ENCODE results near the gene COLGALT1. TPM values are rescaled to one million over a fixed set of nuclear protein-coding genes. Genes with fewer than 3 reads are reported as not detected.
"Not testable (repeated sequence)": the region's sequence is repeated elsewhere in the genome, so short reads cannot be mapped to it uniquely, and the experiment has no call there.

Gene COLGALT1
- total and polyA plus RNA-seq, 2 donors, result 22.3 to 69.5 TPM

DNA sequence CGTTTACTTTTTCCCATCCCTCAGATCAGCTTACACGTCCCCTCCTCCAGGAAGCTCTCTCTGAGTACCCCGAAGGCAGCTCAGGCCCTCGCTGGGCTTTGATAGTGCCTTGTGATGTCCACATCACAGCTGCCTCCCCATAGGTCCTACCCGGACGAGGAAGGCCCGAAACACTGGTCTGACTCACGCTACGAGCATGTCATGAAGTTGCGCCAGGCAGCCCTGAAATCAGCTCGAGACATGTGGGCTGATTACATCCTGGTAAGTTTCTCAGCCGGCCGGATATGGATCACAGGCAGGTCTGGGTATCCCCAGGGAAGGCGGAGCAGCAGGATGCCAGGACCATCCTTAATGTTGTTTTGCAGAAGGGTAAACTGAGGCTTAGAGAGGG is 4.8 kb downstream of the COLGALT1 start:
- Histone ChIP-seq H3K4me1 (ENCODE audit: control insufficient read depth in 2 of 2, insufficient read depth in 2 of 2, low read length in 2 of 2) (peaks cover 3 to 10% of the 10 kb centered on the region in 2 donors), H3K9me3 (ENCODE audit: control insufficient read depth in 2 of 2, insufficient read depth in 1 of 2, low read length in 1 of 2) (no peaks in the 10 kb centered on the region), H3K27ac (ENCODE audit: low read depth in 1 of 2, low read length in 1 of 2) (no peak overlapping the region), H3K27me3 (ENCODE audit: control insufficient read depth in 2 of 2, insufficient read depth in 1 of 2, low read length in 1 of 2) (no peaks in the 10 kb centered on the region), H3K36me3 (ENCODE audit: control insufficient read depth in 2 of 2, insufficient read depth in 2 of 2, low read length in 1 of 2) (peaks cover 34 to 47% of the 10 kb centered on the region in 2 donors), H3K4me3 (ENCODE audit: low read length in 2 of 2) (no peak overlapping the region)
- no peak for DNase-seq (ENCODE audit: low read depth in 6 of 9, low spot score in 9 of 9)
- WGBS, result 95% methylated on average over 14 of the region's 14 CpGs

DNA sequence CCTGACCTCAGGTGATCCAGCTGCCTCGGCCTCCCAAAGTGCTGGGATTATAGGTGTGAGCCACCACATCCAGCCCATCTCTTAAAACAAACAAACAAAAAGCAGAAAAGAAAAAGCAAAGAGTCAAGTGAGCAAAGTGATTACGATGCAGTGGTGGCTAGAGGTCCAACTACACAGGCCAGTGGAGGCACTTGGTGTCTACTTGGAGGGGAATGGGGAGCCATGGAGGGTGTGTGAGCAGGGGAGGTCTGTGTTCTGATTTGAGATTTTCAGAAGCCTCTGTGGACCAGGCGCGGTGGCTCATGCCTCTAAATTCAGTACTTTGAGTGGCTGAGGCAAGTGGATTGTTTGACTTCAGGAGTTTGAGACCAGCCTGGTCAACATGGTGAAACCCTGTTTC is 6.6 kb downstream of the COLGALT1 start:
- no peaks in the 10 kb centered on the region for H3K4me1 ChIP-seq (ENCODE audit: control insufficient read depth in 2 of 2, insufficient read depth in 2 of 2, low read length in 2 of 2)
- H3K27ac ChIP-seq (ENCODE audit: low read depth in 1 of 2, low read length in 1 of 2), result no peak overlapping the region
- H3K9me3 ChIP-seq (ENCODE audit: control insufficient read depth in 2 of 2, insufficient read depth in 1 of 2, low read length in 1 of 2), result no peaks in the 10 kb centered on the region
- no peak overlapping the region for H3K4me3 ChIP-seq (ENCODE audit: low read length in 2 of 2)
- 98% methylated on average over 4 of the region's 4 CpGs for WGBS
- no peak for DNase-seq (ENCODE audit: low read depth in 6 of 9, low spot score in 9 of 9)
- peaks cover 43 to 65% of the 10 kb centered on the region in 2 donors for H3K36me3 ChIP-seq (ENCODE audit: control insufficient read depth in 2 of 2, insufficient read depth in 2 of 2, low read length in 1 of 2)
- no peaks in the 10 kb centered on the region for H3K27me3 ChIP-seq (ENCODE audit: control insufficient read depth in 2 of 2, insufficient read depth in 1 of 2, low read length in 1 of 2)

DNA sequence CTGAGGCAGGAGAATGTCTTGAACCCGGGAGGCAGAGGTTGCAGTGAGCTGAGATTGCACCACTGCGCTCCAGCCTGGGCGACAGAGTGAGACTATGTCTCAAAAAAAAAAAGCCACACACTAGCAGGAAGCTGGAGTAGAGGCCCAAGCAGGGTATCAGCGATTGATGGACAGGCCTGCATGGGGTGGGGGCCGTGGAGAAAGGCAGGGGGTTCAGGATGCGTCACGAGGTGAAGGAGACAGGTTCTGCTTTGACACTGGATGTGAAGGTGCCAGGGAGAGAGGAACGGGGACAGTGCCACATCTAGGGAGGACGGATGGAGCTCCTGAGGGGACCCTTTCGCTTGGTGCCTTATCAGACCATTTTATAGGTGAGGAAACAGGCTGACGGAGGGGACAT is 7.1 kb downstream of the COLGALT1 start:
- DNase-seq (ENCODE audit: low read depth in 6 of 9, low spot score in 9 of 9), result no peak
- H3K27me3 ChIP-seq (ENCODE audit: control insufficient read depth in 2 of 2, insufficient read depth in 1 of 2, low read length in 1 of 2), result no peaks in the 10 kb centered on the region
- H3K4me1 ChIP-seq (ENCODE audit: control insufficient read depth in 2 of 2, insufficient read depth in 2 of 2, low read length in 2 of 2), result no peaks in the 10 kb centered on the region
- H3K4me3 ChIP-seq (ENCODE audit: low read length in 2 of 2), result no peak overlapping the region
- 86% methylated on average over 11 of the region's 11 CpGs for WGBS
- H3K36me3 ChIP-seq (ENCODE audit: control insufficient read depth in 2 of 2, insufficient read depth in 2 of 2, low read length in 1 of 2), result peaks cover 45 to 66% of the 10 kb centered on the region in 2 donors
- H3K9me3 ChIP-seq (ENCODE audit: control insufficient read depth in 2 of 2, insufficient read depth in 1 of 2, low read length in 1 of 2), result no peaks in the 10 kb centered on the region
- H3K27ac ChIP-seq (ENCODE audit: low read depth in 1 of 2, low read length in 1 of 2), result no peak overlapping the region

DNA sequence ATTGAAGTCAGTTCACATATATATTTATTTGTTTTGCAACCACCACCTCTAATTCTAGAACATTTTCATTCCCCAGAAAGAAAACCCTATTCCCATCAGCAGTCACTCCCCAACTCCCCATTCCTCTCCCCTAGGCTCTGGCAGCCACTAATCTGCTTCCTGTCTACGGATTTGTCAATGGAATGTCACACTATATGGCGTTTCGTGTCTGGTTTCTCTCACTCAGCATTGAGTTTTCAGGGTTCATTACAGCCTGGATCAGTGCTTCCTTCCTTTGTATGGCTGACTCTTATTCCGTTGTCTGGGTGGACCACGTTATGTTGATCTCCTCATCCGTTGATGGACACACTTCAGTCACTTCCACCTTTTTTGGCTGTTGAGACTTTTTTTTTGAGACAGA is 9.3 kb downstream of the COLGALT1 start:
- Histone ChIP-seq H3K36me3 (ENCODE audit: control insufficient read depth in 2 of 2, insufficient read depth in 2 of 2, low read length in 1 of 2) (peaks cover 48 to 71% of the 10 kb centered on the region in 2 donors), H3K27ac (ENCODE audit: low read depth in 1 of 2, low read length in 1 of 2) (no peak overlapping the region)

DNA sequence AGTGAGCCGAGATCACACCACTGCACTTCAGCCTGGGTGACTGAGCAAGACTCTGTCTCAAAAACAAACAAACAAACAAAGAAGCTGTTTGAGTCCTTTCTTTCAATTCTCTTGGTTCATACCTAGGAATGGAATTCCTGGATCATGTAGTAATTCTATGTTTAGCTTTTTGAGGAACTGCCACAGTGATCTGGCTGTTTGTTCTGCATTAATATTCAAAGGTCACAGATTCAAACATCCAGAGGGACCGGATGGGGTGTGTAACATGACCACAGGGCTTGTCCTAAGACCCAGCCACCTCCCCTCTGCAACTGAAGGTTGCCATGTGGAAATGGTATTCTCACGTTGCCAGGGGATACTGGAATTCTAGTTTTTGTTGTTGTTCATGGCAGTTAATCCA is 10.2 kb downstream of the COLGALT1 start:
- Histone ChIP-seq H3K9me3 (ENCODE audit: control insufficient read depth in 2 of 2, insufficient read depth in 1 of 2, low read length in 1 of 2) (no peaks in the 10 kb centered on the region), H3K27me3 (ENCODE audit: control insufficient read depth in 2 of 2, insufficient read depth in 1 of 2, low read length in 1 of 2) (no peaks in the 10 kb centered on the region), H3K36me3 (ENCODE audit: control insufficient read depth in 2 of 2, insufficient read depth in 2 of 2, low read length in 1 of 2) (peaks cover 41 to 69% of the 10 kb centered on the region in 2 donors), H3K27ac (ENCODE audit: low read depth in 1 of 2, low read length in 1 of 2) (no peak overlapping the region), H3K4me1 (ENCODE audit: control insufficient read depth in 2 of 2, insufficient read depth in 2 of 2, low read length in 2 of 2) (no peaks in the 10 kb centered on the region), H3K4me3 (ENCODE audit: low read length in 2 of 2) (no peak overlapping the region)
- no peak for DNase-seq (ENCODE audit: low read depth in 6 of 9, low spot score in 9 of 9)
- 96% methylated on average over 3 of the region's 3 CpGs for WGBS

More for the DNA sequence above, 9.3 kb downstream of the COLGALT1 start:
- 79% methylated on average over 6 of the region's 6 CpGs for WGBS
- Histone ChIP-seq H3K9me3 (ENCODE audit: control insufficient read depth in 2 of 2, insufficient read depth in 1 of 2, low read length in 1 of 2) (no peaks in the 10 kb centered on the region), H3K27me3 (ENCODE audit: control insufficient read depth in 2 of 2, insufficient read depth in 1 of 2, low read length in 1 of 2) (no peaks in the 10 kb centered on the region), H3K4me3 (ENCODE audit: low read length in 2 of 2) (no peak overlapping the region), H3K4me1 (ENCODE audit: control insufficient read depth in 2 of 2, insufficient read depth in 2 of 2, low read length in 2 of 2) (no peaks in the 10 kb centered on the region)
- no peak for DNase-seq (ENCODE audit: low read depth in 6 of 9, low spot score in 9 of 9)

DNA sequence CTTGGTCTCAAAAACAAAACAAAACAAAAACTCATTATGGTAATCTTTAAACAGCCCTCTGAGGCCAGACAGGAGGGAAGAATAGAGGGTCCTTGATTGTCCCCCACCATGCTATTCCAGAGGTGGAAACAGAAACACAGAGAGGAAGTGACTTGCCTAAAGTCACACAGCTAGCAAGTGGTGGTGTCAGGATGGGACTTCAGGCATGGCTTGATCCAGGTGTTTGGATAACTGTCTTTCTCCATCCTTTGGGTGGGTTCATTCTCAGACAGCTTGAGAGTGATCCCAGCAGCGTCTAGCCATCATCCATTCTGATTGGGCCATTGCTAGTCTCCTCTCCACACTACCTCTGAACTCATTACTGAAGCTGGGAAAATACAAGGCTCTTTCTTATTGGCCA is 12.5 kb downstream of the COLGALT1 start:
- Histone ChIP-seq H3K27ac (ENCODE audit: low read depth in 1 of 2, low read length in 1 of 2) (no peak overlapping the region), H3K4me3 (ENCODE audit: low read length in 2 of 2) (no peak overlapping the region), H3K27me3 (ENCODE audit: control insufficient read depth in 2 of 2, insufficient read depth in 1 of 2, low read length in 1 of 2) (no peaks in the 10 kb centered on the region), H3K36me3 (ENCODE audit: control insufficient read depth in 2 of 2, insufficient read depth in 2 of 2, low read length in 1 of 2) (peaks cover 36 to 71% of the 10 kb centered on the region in 2 donors), H3K4me1 (ENCODE audit: control insufficient read depth in 2 of 2, insufficient read depth in 2 of 2, low read length in 2 of 2) (no peaks in the 10 kb centered on the region), H3K9me3 (ENCODE audit: control insufficient read depth in 2 of 2, insufficient read depth in 1 of 2, low read length in 1 of 2) (no peaks in the 10 kb centered on the region)
- 98% methylated on average over 1 of the region's 1 CpG for WGBS
- no peak for DNase-seq (ENCODE audit: low read depth in 6 of 9, low spot score in 9 of 9)

DNA sequence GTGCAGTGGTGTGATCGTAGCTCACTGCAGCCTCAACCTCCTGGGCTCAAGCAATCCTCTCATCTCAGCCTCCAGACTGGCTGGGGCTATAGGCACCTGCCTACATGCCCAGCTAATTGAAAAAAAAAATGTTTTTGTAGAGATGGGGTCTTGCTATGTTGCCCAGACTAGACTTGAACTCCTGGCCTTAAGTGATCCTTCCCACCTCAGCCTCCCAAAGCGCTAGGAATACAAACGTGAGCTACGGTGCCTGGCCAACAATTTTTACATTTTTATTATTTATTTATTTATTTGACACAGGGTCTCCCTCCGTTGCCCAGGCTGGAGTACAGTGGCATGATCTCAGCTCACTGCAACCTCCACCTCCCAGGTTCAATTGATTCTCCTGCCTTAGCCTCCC is 14.8 kb downstream of the COLGALT1 start:
- peaks cover 36 to 66% of the 10 kb centered on the region in 2 donors for H3K36me3 ChIP-seq (ENCODE audit: control insufficient read depth in 2 of 2, insufficient read depth in 2 of 2, low read length in 1 of 2)
- not testable (repeated sequence) for DNase-seq (ENCODE audit: low read depth in 6 of 9, low spot score in 9 of 9); H3K9me3 ChIP-seq (ENCODE audit: control insufficient read depth in 2 of 2, insufficient read depth in 1 of 2, low read length in 1 of 2); H3K4me1 ChIP-seq (ENCODE audit: control insufficient read depth in 2 of 2, insufficient read depth in 2 of 2, low read length in 2 of 2); H3K27ac ChIP-seq (ENCODE audit: low read depth in 1 of 2, low read length in 1 of 2); H3K4me3 ChIP-seq (ENCODE audit: low read length in 2 of 2); H3K27me3 ChIP-seq (ENCODE audit: control insufficient read depth in 2 of 2, insufficient read depth in 1 of 2, low read length in 1 of 2)
- WGBS, result 99% methylated on average over 5 of the region's 5 CpGs

DNA sequence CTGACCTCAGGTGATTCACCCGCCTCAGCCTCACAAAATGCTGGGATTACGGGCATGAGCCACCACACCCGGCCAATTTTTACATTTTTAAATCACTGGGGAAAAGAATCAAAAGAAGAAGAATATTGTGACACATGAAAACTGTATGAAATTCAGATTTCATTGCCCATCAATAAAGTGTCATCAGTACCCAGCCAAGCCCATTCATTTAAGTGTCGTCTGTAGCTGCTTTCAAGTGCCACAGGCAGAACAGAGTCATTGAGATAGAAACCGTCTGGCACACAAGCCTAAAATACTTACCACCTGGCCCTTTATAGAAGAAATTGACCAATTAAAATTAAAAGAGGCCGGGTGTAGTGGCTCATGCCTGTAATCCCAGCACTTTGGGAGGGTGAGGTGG is 15.3 kb downstream of the COLGALT1 start:
- Histone ChIP-seq H3K36me3 (ENCODE audit: control insufficient read depth in 2 of 2, insufficient read depth in 2 of 2, low read length in 1 of 2) (peaks cover 37 to 65% of the 10 kb centered on the region in 2 donors), H3K27ac (ENCODE audit: low read depth in 1 of 2, low read length in 1 of 2) (no peak overlapping the region)

DNA sequence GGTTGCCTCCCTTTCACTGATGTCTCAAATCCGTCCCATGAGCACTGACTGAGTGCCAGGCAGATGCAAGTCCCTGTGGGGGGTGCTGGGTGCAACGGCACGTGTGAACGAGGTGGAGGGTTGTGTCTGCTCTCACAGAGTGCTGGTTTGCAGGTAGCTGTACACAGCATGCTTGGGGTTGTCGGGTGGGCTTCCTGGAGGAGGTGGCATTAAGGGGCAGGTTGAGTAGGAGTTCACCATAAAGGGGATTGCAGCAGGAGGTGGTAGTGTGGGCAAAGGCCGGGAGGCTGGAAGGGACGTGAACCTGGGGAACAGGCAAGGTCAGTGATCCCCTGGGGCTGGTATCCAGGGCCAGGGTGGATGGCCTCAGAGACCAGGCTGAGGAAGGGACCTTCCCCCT is 17.2 kb downstream of the COLGALT1 start:
- no peaks in the 10 kb centered on the region for H3K27me3 ChIP-seq (ENCODE audit: control insufficient read depth in 2 of 2, insufficient read depth in 1 of 2, low read length in 1 of 2)
- H3K27ac ChIP-seq (ENCODE audit: low read depth in 1 of 2, low read length in 1 of 2), result no peak overlapping the region
- no peaks in the 10 kb centered on the region for H3K9me3 ChIP-seq (ENCODE audit: control insufficient read depth in 2 of 2, insufficient read depth in 1 of 2, low read length in 1 of 2)
- peaks cover 35 to 65% of the 10 kb centered on the region in 2 donors for H3K36me3 ChIP-seq (ENCODE audit: control insufficient read depth in 2 of 2, insufficient read depth in 2 of 2, low read length in 1 of 2)
- H3K4me3 ChIP-seq (ENCODE audit: low read length in 2 of 2), result no peak overlapping the region
- WGBS, result 97% methylated on average over 7 of the region's 7 CpGs
- H3K4me1 ChIP-seq (ENCODE audit: control insufficient read depth in 2 of 2, insufficient read depth in 2 of 2, low read length in 2 of 2), result no peaks in the 10 kb centered on the region
- no peak for DNase-seq (ENCODE audit: low read depth in 6 of 9, low spot score in 9 of 9)

More for the DNA sequence above, 15.3 kb downstream of the COLGALT1 start:
- WGBS, result 96% methylated on average over 6 of the region's 6 CpGs
- Histone ChIP-seq H3K9me3 (ENCODE audit: control insufficient read depth in 2 of 2, insufficient read depth in 1 of 2, low read length in 1 of 2) (no peaks in the 10 kb centered on the region), H3K4me1 (ENCODE audit: control insufficient read depth in 2 of 2, insufficient read depth in 2 of 2, low read length in 2 of 2) (no peaks in the 10 kb centered on the region), H3K4me3 (ENCODE audit: low read length in 2 of 2) (no peak overlapping the region), H3K27me3 (ENCODE audit: control insufficient read depth in 2 of 2, insufficient read depth in 1 of 2, low read length in 1 of 2) (no peaks in the 10 kb centered on the region)
- no peak for DNase-seq (ENCODE audit: low read depth in 6 of 9, low spot score in 9 of 9)

All from thymus (tissue), 11 donors.